HepG2 (cell line): ENCODE results near the gene FERMT2. TPM values are rescaled to one million over a fixed set of nuclear protein-coding genes. Genes with fewer than 3 reads are reported as not detected.

ENCODE experiments used
- ATAC-seq: fragments of 200-7000 bp; cut with Tn5 transposase; 3 replicates; pipeline ENCODE4 v1.9.1; 2020; ENCODE audit warnings: mild to moderate bottlenecking, moderate library complexity
- BruUV-seq: library from RNA; stranded (reverse); fragments of 400-500 nt; replicated peaks from 2 replicates; lab custom pipeline; 2021; lab: Mats Ljungman, UMichigan
- CTCF ChIA-PET: fragments of 300-600 bp; formaldehyde crosslinking; extraction: SDS; loops from one replicate; lab custom pipeline; 2021; ENCODE audit warnings: low total read pairs, inconsistent platforms, low intra/inter-chr PET ratio; lab: Yijun Ruan, JAX
- POLR2A ChIA-PET: fragments of 350-600 bp; sonication (Branson Sonifier 250); formaldehyde crosslinking; loops from one replicate; lab custom pipeline; 2020; ENCODE audit warnings: antibody characterized with exemption, inconsistent platforms; lab: Yijun Ruan, JAX
- DNase-seq: peaks from one replicate; pipeline ENCODE4 v3.0.0-alpha.2; 2015; ENCODE audit warnings: low spot score
- FAIRE-seq: peaks from 3 replicates; lab custom pipeline; 2011; peaks lifted over from hg19 to GRCh38; lab: Jason Lieb, UNC
- H2AFZ ChIP-seq: one replicate; pipeline ENCODE4 v1.6.1; 2011; ENCODE audit warnings: low read length, inconsistent platforms
- H3K27ac ChIP-seq: fragments of 300-600 bp; 3 replicates; pipeline ENCODE4 v1.8.0; 2011; ENCODE audit warnings: mixed run types, mild to moderate bottlenecking, mixed read lengths, low read length, inconsistent platforms; ENCODE audit not compliant: insufficient read depth; ENCODE audit errors: extremely low read length
- H3K27me3 ChIP-seq, 2 experiments: fragments of 200-600 bp in 1 of 2; 2 replicates in 1 of 2; 3 replicates in 1 of 2; pipeline versions ENCODE4 v1.6.0 to v1.8.0; 2011; ENCODE audit warnings: low read length in 2 of 2, mild to moderate bottlenecking in 2 of 2, moderate library complexity in 2 of 2, inconsistent platforms in 1 of 2; ENCODE audit not compliant: insufficient read depth in 2 of 2, control insufficient read depth in 1 of 2
- H3K36me3 ChIP-seq, 2 experiments: fragments of 200-600 bp in 1 of 2; replicated peaks in 1 of 2; 2 replicates in 1 of 2; 3 replicates in 1 of 2; pipeline versions ENCODE4 v1.5.1 to v1.8.0; 2011; ENCODE audit warnings: low read length in 2 of 2, inconsistent platforms in 1 of 2; ENCODE audit not compliant: insufficient read depth in 2 of 2, control insufficient read depth in 1 of 2
- H3K4me1 ChIP-seq: 2 replicates; pipeline ENCODE4 v1.5.1; 2012; ENCODE audit warnings: low read length, inconsistent platforms; ENCODE audit not compliant: insufficient read depth
- H3K4me2 ChIP-seq: 2 replicates; pipeline ENCODE4 v1.6.0; 2011; ENCODE audit warnings: low read depth, low read length, inconsistent platforms
- H3K4me3 ChIP-seq, 3 experiments: fragments of 200-600 bp in 1 of 3; sonication (generic), shearing (Covaris generic) in 1 of 3; replicated peaks in 1 of 3; 2 replicates each; pipeline ENCODE4 v1.5.1; 2011 to 2016; ENCODE audit warnings: low read length in 3 of 3, inconsistent platforms in 2 of 3, low read depth in 2 of 3, mild to moderate bottlenecking in 2 of 3, control low read depth in 1 of 3, mixed read lengths in 1 of 3; ENCODE audit not compliant: insufficient read depth in 1 of 3
- H3K79me2 ChIP-seq: one replicate; pipeline ENCODE4 v1.6.1; 2011; ENCODE audit warnings: low read length, inconsistent platforms; ENCODE audit not compliant: insufficient read depth
- H3K9ac ChIP-seq: 2 replicates; pipeline ENCODE4 v1.6.0; 2011; ENCODE audit warnings: mild to moderate bottlenecking, low read depth, low read length, inconsistent platforms; ENCODE audit not compliant: insufficient read depth
- H3K9me3 ChIP-seq: 2 replicates; pipeline ENCODE4 v1.5.1; 2012; ENCODE audit warnings: mild to moderate bottlenecking, low read length
- H4K20me1 ChIP-seq: 2 replicates; pipeline ENCODE4 v1.6.0; 2011; ENCODE audit warnings: inconsistent platforms, mild to moderate bottlenecking, low read length, moderate library complexity; ENCODE audit not compliant: insufficient read depth
- BCL6 ChIP-seq: IDR thresholded peaks from 2 replicates; pipeline ENCODE4 v1.6.1; 2016; ENCODE audit warnings: missing genetic modification reagents, missing compliant biosample characterization
- DZIP1 ChIP-seq: sonication (generic); formaldehyde crosslinking; IDR thresholded peaks from 2 replicates; pipeline ENCODE4 v1.5.0; 2020; ENCODE audit warnings: mild to moderate bottlenecking, missing genetic modification reagents
- FOXA1 ChIP-seq, 2 experiments: fragments of 450-650 bp in 1 of 2; sonication (generic) in 1 of 2; formaldehyde crosslinking in 1 of 2; IDR thresholded peaks; 2 replicates each; pipeline versions ENCODE4 v1.4.0 to v1.6.1; 2016 to 2020; ENCODE audit warnings: missing genetic modification reagents in 1 of 2
- GATA4 ChIP-seq: sonication (generic); IDR thresholded peaks from 2 replicates; pipeline ENCODE4 v1.6.1; 2016; ENCODE audit warnings: antibody characterized with exemption, low read depth, borderline replicate concordance
- HOXD1 ChIP-seq: sonication (generic); formaldehyde crosslinking; IDR thresholded peaks from 2 replicates; pipeline ENCODE4 v1.5.0; 2020; ENCODE audit warnings: missing genetic modification reagents
- MIER2 ChIP-seq: IDR thresholded peaks from 2 replicates; pipeline ENCODE4 v1.6.1; 2016; ENCODE audit warnings: missing biosample characterization, missing genetic modification reagents
- MNT ChIP-seq: fragments of 450-650 bp; IDR thresholded peaks from 2 replicates; pipeline ENCODE4 v1.6.1; 2016
- PPARG ChIP-seq: conservative IDR thresholded peaks from 2 replicates; pipeline ENCODE4 v1.6.1; 2016; ENCODE audit warnings: missing biosample characterization, missing genetic modification reagents
- TFAP4 ChIP-seq: sonication (generic); IDR thresholded peaks from 2 replicates; pipeline ENCODE4 v1.6.1; 2016; ENCODE audit warnings: low read depth, borderline replicate concordance
- ZNF121 ChIP-seq: sonication (generic); formaldehyde crosslinking; IDR thresholded peaks from 2 replicates; pipeline ENCODE4 v1.5.0; 2020; ENCODE audit warnings: mild to moderate bottlenecking, missing genetic modification reagents
- ZNF138 ChIP-seq: sonication (generic); formaldehyde crosslinking; IDR thresholded peaks from 2 replicates; pipeline ENCODE4 v1.5.0; 2020; ENCODE audit warnings: mild to moderate bottlenecking, low read depth, missing genetic modification reagents
- ZNF430 ChIP-seq: sonication (generic); formaldehyde crosslinking; IDR thresholded peaks from 2 replicates; pipeline ENCODE4 v1.9.0; 2021; ENCODE audit warnings: mild to moderate bottlenecking, missing genetic modification reagents
- ZNF563 ChIP-seq: sonication (generic); formaldehyde crosslinking; IDR thresholded peaks from 2 replicates; pipeline ENCODE4 v1.8.0; 2022; ENCODE audit warnings: mild to moderate bottlenecking, moderate library complexity, missing genetic modification reagents
- ZNF652 ChIP-seq: IDR thresholded peaks from 2 replicates; pipeline ENCODE4 v1.6.1; 2016; ENCODE audit warnings: low read depth, borderline replicate concordance
- WGBS: methylation state at CpG from one replicate; pipeline ENCODE4 v1.1.6; 2017; ENCODE audit warnings: low lambda C conversion rate; 5-methylcytosine and 5-hydroxymethylcytosine counted together
- in situ Hi-C: cut with HindIII; loops from 2 replicates; pipeline ENCODE4 v1.10.0; 2017; ENCODE audit warnings: low pct_unique_long_range_greater_than_20kb; ENCODE audit not compliant: extremely low pct_ligation_motif_present
- intact Hi-C: fragments of 100-400 bp; cut with micrococcal nuclease; formaldehyde crosslinking; loops from one replicate; pipeline ENCODE4 v1.10.0; 2022; ENCODE audit not compliant: unreplicated experiment
- polyA plus RNA-seq, 8 experiments: library from polyadenylated mRNA; depleted of rRNA in 3 of 8; stranded (reverse) in 7 of 8; unstranded in 1 of 8; fragments of >200 nt; fragmentation: Illumina TruSeq in 4 of 8; extraction: Trizol in 4 of 8; gene quantifications; 2 replicates each; pipeline versions ENCODE4 v1.2.1 to v1.2.3, GENCODE V29; 2011 to 2016; ENCODE audit warnings: low read depth in 4 of 8, missing spikeins in 1 of 8, mixed read lengths in 1 of 8; ENCODE audit not compliant: insufficient read depth in 1 of 8
- total RNA-seq, 5 experiments: library from RNA; depleted of rRNA; stranded (reverse); fragments of >200 nt; fragmentation: Illumina TruSeq; extraction: Trizol; gene quantifications; 2 replicates each; pipeline ENCODE4 v1.2.3, GENCODE V29; 2016; ENCODE audit warnings: low read depth in 1 of 5

FERMT2 gene
- total and polyA plus RNA-seq, 2 of the 13 experiments (the other 11 are each of a cell fraction or from before 2014, with no cell fraction given), result 36.2 to 60.4 TPM

- Histone ChIP-seq H3K9ac (no peak overlapping the region), H3K9me3 (no peaks in the 10 kb centered on the region), H3K4me1 (peaks cover 37% of the 10 kb centered on the region), H3K27ac (peak overlapping the region; percentile 9), H3K4me3 (no peak overlapping the region), H3K27me3 (no peaks in the 10 kb centered on the region), H4K20me1 (peaks cover 15% of the 10 kb centered on the region; the same call in 1 of the 2 replicates), H3K79me2 (peaks cover 86% of the 10 kb centered on the region), H2AFZ (no peak overlapping the region), H3K36me3 (peaks cover 0 to 1% of the 10 kb centered on the region in 2 experiments; a peak in 2 of 5 replicates), H3K4me2 (no peak overlapping the region)
- intact Hi-C loops, result loop anchor here (2.0 kb wide), 1 partner anchor 13 kb away; no protein-coding TSS in a partner anchor
- no peak for DNase-seq
- BruUV-seq, result no TSS peak
- ChIA-PET CTCF (no interaction called here), POLR2A (interaction anchor here (0.7 to 1.6 kb wide), 2 partner anchors 10 to 15 kb away, joined by 3 to 6 read pairs; partner anchors contain the start of gene FERMT2)
- in situ Hi-C loops, result no loop called here
- ATAC-seq, result no peak
- FAIRE-seq, result no peak
- 99% methylated on average over 3 of the region's 3 CpGs for WGBS
- peak; percentile 56 for TF ChIP-seq BCL6 (CRISPR knock-in tag)
- TF ChIP-seq ZNF138 (CRISPR knock-in tag), result no peak
Observed at GRCh38 chr14:52935833-52936232, 15.0 kb downstream of the FERMT2 start.

GRCh38 chr14:52934762-52935161 lies 16.1 kb downstream of the FERMT2 start:
- no peak overlapping the region for H2AFZ ChIP-seq
- ChIA-PET CTCF (no interaction called here), POLR2A (interaction anchor here (1.5 to 2.0 kb wide), 3 partner anchors 9 to 17 kb away, joined by 3 to 7 read pairs (median 6); no protein-coding TSS in a partner anchor)
- no peaks in the 10 kb centered on the region for H3K27me3 ChIP-seq
- BruUV-seq, result no TSS peak
- H3K9me3 ChIP-seq, result no peaks in the 10 kb centered on the region
- no peak overlapping the region for H3K9ac ChIP-seq
- H4K20me1 ChIP-seq, result peaks cover 15% of the 10 kb centered on the region
- peaks cover 0 to 1% of the 10 kb centered on the region in 2 experiments; a peak in 2 of 5 replicates for H3K36me3 ChIP-seq
- ATAC-seq (peak; percentile 87), FAIRE-seq (peak; percentile 36), DNase-seq (peak; percentile 55)
- WGBS, result 14% methylated on average over 2 of the region's 2 CpGs
- peak overlapping the region; percentile 10; the same call in 1 of the 2 replicates for H3K4me2 ChIP-seq
- no peak overlapping the region for H3K27ac ChIP-seq
- peaks cover 47% of the 10 kb centered on the region for H3K4me1 ChIP-seq
- in situ Hi-C loops, result no loop called here
- peaks cover 85% of the 10 kb centered on the region for H3K79me2 ChIP-seq
- H3K4me3 ChIP-seq, result no peak overlapping the region
- intact Hi-C loops, result loop anchor here (2.0 kb wide), 1 partner anchor 14 kb away; no protein-coding TSS in a partner anchor
- TF ChIP-seq DZIP1 (CRISPR knock-in tag), result no peak
- TF ChIP-seq ZNF121, result no peak
- TF ChIP-seq ZNF652 (CRISPR knock-in tag), result no peak
- no peak for TF ChIP-seq PPARG (CRISPR knock-in tag)
- no peak for TF ChIP-seq HOXD1 (CRISPR knock-in tag)
- no peak for TF ChIP-seq ZNF563 (CRISPR knock-in tag)
- TF ChIP-seq ZNF430 (CRISPR knock-in tag), result no peak
- TF ChIP-seq FOXA1 (IDR thresholded peaks at IDR 0.05), result no peak
- TF ChIP-seq FOXA1 (CRISPR knock-in tag; IDR thresholded peaks at IDR 0.05), result peak; percentile 81
- TF ChIP-seq MIER2 (CRISPR knock-in tag), result no peak
- TF ChIP-seq GATA4, result no peak
- TF ChIP-seq TFAP4, result no peak
- no peak for TF ChIP-seq MNT
